HG02763 (cell line): ENCODE data around the gene ZNF320.
"Not testable (repeated sequence)": the region's sequence is repeated elsewhere in the genome, so short reads cannot be mapped to it uniquely, and the experiment has no call there.

Experiments
- ATAC-seq: cut with Tn5 transposase; IDR thresholded peaks from one replicate; pipeline ENCODE4 v1.9.1; 2021; ENCODE audit warnings: mild to moderate bottlenecking, moderate library complexity; ENCODE audit not compliant: unreplicated experiment

The ZNF320 gene

GRCh38 chr19:52922841-52923777 lies 25.7 kb upstream of the ZNF320 start, which contains the start of gene ZNF888:
ZNF888 (minus strand) TSS chr19:52923428; CDS start chr19:52917873, 5,555 bp downstream.
- peak; percentile 93 for ATAC-seq

GRCh38 chr19:52917531-52917930 lies 20.1 kb upstream of the ZNF320 start:
- no peak for ATAC-seq

GRCh38 chr19:52910648-52911047 lies 13.2 kb upstream of the ZNF320 start:
- no peak for ATAC-seq

DNA sequence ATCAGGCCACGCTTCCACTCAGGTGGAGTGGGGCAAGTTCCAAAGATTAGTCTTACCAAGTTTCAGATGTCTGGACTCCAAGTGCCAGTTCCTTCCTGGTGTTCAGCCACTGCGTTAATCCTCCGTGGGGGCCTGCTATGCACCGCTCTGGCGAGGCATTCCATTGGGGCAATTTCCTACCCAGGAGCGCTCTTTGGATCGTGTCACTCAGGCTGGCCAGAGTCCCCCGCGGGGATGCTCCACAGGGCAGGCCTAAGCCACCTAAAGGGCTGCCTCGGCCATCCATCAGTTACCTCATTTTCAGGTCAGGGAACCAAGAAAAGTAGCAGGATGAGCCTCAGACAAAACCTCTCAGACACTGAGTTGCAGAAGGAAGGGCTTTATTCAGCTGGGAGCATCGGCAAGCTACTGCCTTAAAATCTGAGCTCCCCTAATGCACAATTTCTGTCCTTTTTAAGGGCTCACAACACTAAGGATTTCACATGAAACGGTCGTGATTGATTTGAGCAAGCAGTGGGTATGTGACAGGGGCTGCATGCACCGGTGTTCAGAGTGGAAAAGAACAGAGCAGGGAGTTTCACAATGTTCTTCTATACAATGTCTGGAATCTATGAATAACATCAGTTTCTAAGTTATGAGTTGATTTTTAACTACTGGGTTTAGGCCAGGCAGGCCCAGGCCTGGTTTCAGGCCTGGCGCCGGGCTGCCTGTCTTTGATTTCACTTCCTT lies 6.8 kb upstream of the ZNF320 start:
- not testable (repeated sequence) for ATAC-seq

- ATAC-seq: no peak
Observed at GRCh38 chr19:52901842-52902241, 4.4 kb upstream of the ZNF320 start.

GRCh38 chr19:52898596-52898995 lies 1.2 kb upstream of the ZNF320 start:
- not testable (repeated sequence) for ATAC-seq

DNA sequence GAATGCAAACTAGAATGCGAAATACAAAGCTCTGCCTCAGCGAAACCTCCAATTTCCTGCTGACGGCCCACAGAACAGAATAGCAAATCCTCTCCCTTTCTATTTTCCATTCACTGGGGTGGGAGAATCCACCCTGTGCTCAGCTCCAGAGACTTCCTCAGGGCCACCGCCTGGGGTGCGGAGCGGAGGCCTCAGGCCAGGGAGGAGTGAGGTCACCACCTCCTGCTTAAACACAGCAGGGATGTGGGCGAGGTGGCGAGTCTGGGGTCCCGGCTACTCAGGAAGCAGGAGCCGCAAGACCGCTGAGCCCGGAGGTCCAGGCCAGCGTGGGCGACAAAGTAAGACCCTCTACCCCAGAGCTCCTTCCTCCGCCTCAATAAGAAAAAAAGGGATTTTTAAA lies 666 bp upstream of the ZNF320 start:
- ATAC-seq: no peak

- ATAC-seq: no peak
Observed at GRCh38 chr19:52896431-52897137, 851 bp downstream of the ZNF320 start.

- ATAC-seq: no peak
Observed at GRCh38 chr19:52891336-52891735, 6.1 kb downstream of the ZNF320 start.

DNA sequence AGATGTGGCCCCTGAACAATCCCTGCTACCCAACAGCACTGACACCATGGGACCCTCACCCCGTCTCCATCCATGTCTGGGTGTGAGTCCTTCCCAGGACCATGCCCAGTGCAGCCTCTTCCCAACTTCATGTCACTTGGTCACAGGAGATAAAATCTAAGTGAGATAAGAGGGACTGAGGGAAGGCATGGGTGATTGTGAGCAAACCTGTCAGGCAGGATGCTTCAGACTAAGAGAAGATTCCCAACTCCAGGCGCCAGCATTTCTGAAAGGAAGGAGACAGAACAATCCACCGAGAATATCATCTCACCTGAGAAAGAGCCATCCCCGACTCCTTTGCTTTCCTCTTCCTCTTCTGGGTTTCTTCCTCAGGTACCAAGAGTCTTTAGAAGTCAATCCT lies 7.5 kb downstream of the ZNF320 start:
- no peak for ATAC-seq

GRCh38 chr19:52889076-52889475 lies 8.4 kb downstream of the ZNF320 start:
- no peak for ATAC-seq

DNA sequence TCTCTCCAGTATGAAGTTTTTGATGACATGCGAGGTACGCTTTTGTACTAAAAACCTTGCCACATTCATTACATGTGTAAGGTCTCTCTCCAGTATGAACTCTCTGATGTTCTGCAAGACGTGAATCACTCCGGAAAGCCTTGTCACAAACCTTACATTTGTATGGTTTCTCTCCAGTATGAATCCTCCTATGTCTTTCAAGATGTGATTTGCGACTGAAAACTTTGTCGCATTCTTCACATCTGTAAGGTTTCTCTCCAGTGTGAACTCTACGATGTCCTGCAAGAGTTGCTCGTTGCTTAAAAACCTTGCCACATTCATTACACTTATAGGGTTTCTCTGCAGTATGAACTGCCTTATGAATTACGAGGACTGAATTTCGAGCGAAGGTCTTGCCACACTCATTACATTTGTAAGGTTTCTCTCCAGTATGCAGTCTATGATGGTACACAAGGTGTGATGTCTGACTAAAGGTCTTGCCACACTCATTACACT lies 16.5 kb downstream of the ZNF320 start:
- ATAC-seq: no peak

- ATAC-seq: not testable (repeated sequence)
Observed at GRCh38 chr19:52872996-52873395, 24.4 kb downstream of the ZNF320 start.

GRCh38 chr19:52871466-52871865 lies 26.0 kb downstream of the ZNF320 start:
- no peak for ATAC-seq

- ATAC-seq: not testable (repeated sequence)
Observed at GRCh38 chr19:52868031-52868430, 29.4 kb downstream of the ZNF320 start.

GRCh38 chr19:52857378-52858191 lies 39.9 kb downstream of the ZNF320 start, which contains the start of gene ZNF468:
ZNF468 (minus strand) TSS chr19:52857619; CDS start chr19:52854272, 3,347 bp downstream.
- peak; percentile 97 for ATAC-seq

DNA sequence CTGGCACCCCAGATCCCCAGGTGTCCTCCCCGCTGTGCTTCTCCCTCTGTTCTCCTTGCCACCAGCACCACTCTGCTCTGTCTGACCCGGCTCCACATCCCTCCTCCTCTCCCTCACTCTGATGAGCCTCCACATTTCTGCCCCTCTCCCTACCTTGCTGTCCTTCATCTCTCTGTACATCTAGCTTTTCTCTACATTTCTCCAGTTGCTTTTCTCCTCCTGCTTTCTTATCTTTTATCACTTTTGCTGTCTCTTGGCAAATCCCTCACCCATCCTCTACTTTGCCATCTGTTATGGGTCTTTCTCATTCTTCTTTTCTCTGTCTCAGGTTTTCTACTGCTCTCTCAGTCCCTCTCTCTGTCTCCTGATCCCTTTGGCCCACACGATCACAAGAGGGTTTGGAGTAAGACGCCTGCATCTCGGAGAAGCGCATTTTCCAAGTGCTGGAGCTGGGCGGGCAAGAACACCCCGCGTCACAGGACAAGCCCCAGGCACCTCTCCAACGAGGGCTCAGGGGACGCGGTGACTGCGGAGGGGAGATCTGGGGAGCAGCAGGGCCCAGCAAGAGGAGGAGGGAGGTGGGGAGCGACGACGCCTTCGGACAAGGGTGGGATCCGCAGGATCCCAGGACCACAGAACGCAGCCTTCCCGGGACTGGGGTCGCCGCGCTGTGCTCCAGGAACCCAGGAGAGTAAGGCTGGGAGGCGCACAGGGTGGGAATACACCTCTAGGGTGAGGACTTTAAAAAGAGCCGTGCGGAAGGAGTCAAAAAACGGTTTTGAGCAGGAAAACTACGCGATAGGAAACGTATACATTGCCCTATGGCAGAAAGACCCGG lies 40.7 kb downstream of the ZNF320 start:
- ATAC-seq: not testable (repeated sequence)
